IPS DF 4.7 (cell line): Measurements from ENCODE around the gene KRT23.

Experiments used
- DNase-seq: peaks from one replicate; pipeline ENCODE4 v3.0.0-alpha.2; 2013; ENCODE audit warnings: low spot score; ENCODE audit errors: extremely low read depth

KRT23 gene

GRCh38 chr17:40937384-40937819 is at the start of gene KRT23:
Gene KRT23 (minus strand): TSS chr17:40937646. CDS start chr17:40936603, 1,043 bp downstream.
- DNase-seq = no peak

GRCh38 chr17:40986920-40987319 is 49.5 kb upstream of the KRT23 start:
- DNase-seq = no peak

GRCh38 chr17:40984226-40984625 is 46.8 kb upstream of the KRT23 start, which contains the start of gene KRT40:
Gene KRT40 (minus strand): TSS chr17:40984326. CDS start chr17:40984273, 53 bp downstream.
- DNase-seq = no peak

GRCh38 chr17:40981115-40981514 is 43.7 kb upstream of the KRT23 start:
- DNase-seq = no peak

- no peak for DNase-seq
These were observed 43.1 kb upstream of the KRT23 start for GRCh38 chr17:40980596-40980995.

- no peak for DNase-seq
These were observed 42.7 kb upstream of the KRT23 start for GRCh38 chr17:40980117-40980516.

- no peak for DNase-seq
These were observed 41.2 kb upstream of the KRT23 start for GRCh38 chr17:40978575-40979151.

- DNase-seq = no peak
These were observed 38.1 kb upstream of the KRT23 start for GRCh38 chr17:40975516-40975915.

- no peak for DNase-seq
These were observed 36.9 kb upstream of the KRT23 start for GRCh38 chr17:40974366-40974765.

- no peak for DNase-seq
These were observed 30.1 kb upstream of the KRT23 start for GRCh38 chr17:40967582-40967981.

- no peak for DNase-seq
These were observed 29.4 kb upstream of the KRT23 start, which contains the start of gene KRT39 for GRCh38 chr17:40966848-40967247. Gene KRT39 (minus strand): TSS chr17:40966948. CDS start chr17:40966856, 92 bp downstream.

- no peak for DNase-seq
These were observed 26.4 kb upstream of the KRT23 start for GRCh38 chr17:40963838-40964237.

- no peak for DNase-seq
These were observed 24.7 kb upstream of the KRT23 start for GRCh38 chr17:40962059-40962561.

- DNase-seq = no peak
These were observed 24.1 kb upstream of the KRT23 start for GRCh38 chr17:40961591-40961990.

GRCh38 chr17:40960144-40960543 is 22.7 kb upstream of the KRT23 start:
- DNase-seq = no peak

- DNase-seq = no peak
These were observed 20.9 kb upstream of the KRT23 start for GRCh38 chr17:40958086-40958953.

GRCh38 chr17:40956401-40957254 is 19.2 kb upstream of the KRT23 start:
- DNase-seq = no peak

- DNase-seq = no peak
These were observed 16.4 kb upstream of the KRT23 start for GRCh38 chr17:40953881-40954280.

GRCh38 chr17:40952661-40953060 is 15.2 kb upstream of the KRT23 start:
- no peak for DNase-seq

- DNase-seq = no peak
These were observed 14.7 kb upstream of the KRT23 start for GRCh38 chr17:40952154-40952553.

GRCh38 chr17:40951011-40951622 is 13.7 kb upstream of the KRT23 start:
- no peak for DNase-seq
